HEK293 (cell line): ENCODE results near the gene KLK1.

Experiments
- CTCF ChIP-seq: fragments of 450-650 bp; formaldehyde crosslinking; IDR thresholded peaks from 2 replicates; pipeline ENCODE4 v1.5.1; 2016; ENCODE audit warnings: missing biosample characterization, missing genetic modification characterization
- REPIN1 ChIP-seq: fragments of 450-650 bp; formaldehyde crosslinking; IDR thresholded peaks from 2 replicates; pipeline ENCODE4 v1.5.1; 2017; ENCODE audit warnings: missing biosample characterization, missing genetic modification characterization, low read depth
- SALL2 ChIP-seq: fragments of 450-650 bp; formaldehyde crosslinking; IDR thresholded peaks from 2 replicates; pipeline ENCODE4 v1.5.0; 2017; ENCODE audit warnings: missing biosample characterization, mild to moderate bottlenecking, missing genetic modification characterization, borderline replicate concordance
- ZBTB1 ChIP-seq: fragments of 450-650 bp; formaldehyde crosslinking; IDR thresholded peaks from 2 replicates; pipeline ENCODE4 v1.5.1; 2016; ENCODE audit warnings: missing biosample characterization, missing genetic modification characterization
- ZFP41 ChIP-seq: fragments of 450-650 bp; formaldehyde crosslinking; IDR thresholded peaks from 2 replicates; pipeline ENCODE4 v1.5.1; 2016; ENCODE audit warnings: missing biosample characterization, missing genetic modification characterization, borderline replicate concordance
- ZNF488 ChIP-seq: fragments of 450-650 bp; formaldehyde crosslinking; IDR thresholded peaks from 2 replicates; pipeline ENCODE4 v1.5.1; 2016; ENCODE audit warnings: missing biosample characterization, missing genetic modification characterization
- ZNF629 ChIP-seq: fragments of 450-650 bp; formaldehyde crosslinking; IDR thresholded peaks from 2 replicates; pipeline ENCODE4 v1.5.1; 2017; ENCODE audit warnings: missing biosample characterization, missing genetic modification characterization

GRCh38 chr19:50857366-50857765 lies 33.8 kb upstream of the KLK1 start:
- TF ChIP-seq ZFP41 (tag by site-specific recombination) (no peak), ZNF488 (tag by site-specific recombination) (no peak), CTCF (tag by site-specific recombination) (no peak), SALL2 (tag by site-specific recombination) (no peak), ZNF629 (tag by site-specific recombination) (no peak), REPIN1 (no peak), ZBTB1 (tag by site-specific recombination) (no peak)
